ENCODE data around the gene TBL1X. TPM values are rescaled to one million over a fixed set of nuclear protein-coding genes. Genes with fewer than 3 reads are reported as not detected.

Gene TBL1X
- total and polyA plus RNA-seq, 2 donors = 19.8 to 26.1 TPM

- Histone ChIP-seq H3K27ac (ENCODE audit: low read depth) (no peak overlapping the region), H3K4me3 (ENCODE audit: low read depth, low read length) (no peak overlapping the region), H3K36me3 (ENCODE audit: insufficient read depth) (no peaks in the 10 kb centered on the region), H3K4me1 (ENCODE audit: insufficient read depth) (no peaks in the 10 kb centered on the region)
- no peak for DNase-seq (ENCODE audit: extremely low spot score)
- 92% methylated on average over 9 of the region's 9 CpGs for WGBS
Measured at GRCh38 chrX:9577555-9577954, 112.7 kb downstream of the TBL1X start.

- Histone ChIP-seq H3K4me1 (ENCODE audit: insufficient read depth) (no peaks in the 10 kb centered on the region), H3K27ac (ENCODE audit: low read depth) (no peak overlapping the region), H3K36me3 (ENCODE audit: insufficient read depth) (no peaks in the 10 kb centered on the region), H3K4me3 (ENCODE audit: low read depth, low read length) (no peak overlapping the region)
- no peak for DNase-seq (ENCODE audit: extremely low spot score)
- WGBS = 80% methylated on average over 20 of the region's 20 CpGs
Measured at GRCh38 chrX:9578083-9578779, 113.4 kb downstream of the TBL1X start.

GRCh38 chrX:9581771-9582385, 117.0 kb downstream of the TBL1X start:
- Histone ChIP-seq H3K36me3 (ENCODE audit: insufficient read depth) (no peaks in the 10 kb centered on the region), H3K27ac (ENCODE audit: low read depth) (no peak overlapping the region), H3K4me3 (ENCODE audit: low read depth, low read length) (no peak overlapping the region), H3K4me1 (ENCODE audit: insufficient read depth) (no peaks in the 10 kb centered on the region)
- 48% methylated on average over 8 of the region's 8 CpGs for WGBS
- no peak for DNase-seq (ENCODE audit: extremely low spot score)

- no peaks in the 10 kb centered on the region for H3K4me1 ChIP-seq (ENCODE audit: insufficient read depth)
- H3K27ac ChIP-seq (ENCODE audit: low read depth) = no peak overlapping the region
- H3K4me3 ChIP-seq (ENCODE audit: low read depth, low read length) = no peak overlapping the region
- H3K36me3 ChIP-seq (ENCODE audit: insufficient read depth) = no peaks in the 10 kb centered on the region
- DNase-seq (ENCODE audit: extremely low spot score) = no peak
- WGBS = 85% methylated on average over 3 of the region's 3 CpGs
Measured at GRCh38 chrX:9582956-9583355, 118.1 kb downstream of the TBL1X start.

- no peak overlapping the region for H3K4me3 ChIP-seq (ENCODE audit: low read depth, low read length)
- no peak overlapping the region for H3K27ac ChIP-seq (ENCODE audit: low read depth)
- no peak for DNase-seq (ENCODE audit: extremely low spot score)
- 82% methylated on average over 14 of the region's 14 CpGs for WGBS
- H3K4me1 ChIP-seq (ENCODE audit: insufficient read depth) = no peaks in the 10 kb centered on the region
- H3K36me3 ChIP-seq (ENCODE audit: insufficient read depth) = no peaks in the 10 kb centered on the region
Measured at GRCh38 chrX:9586992-9587392, 122.1 kb downstream of the TBL1X start.

- no peak overlapping the region for H3K27ac ChIP-seq (ENCODE audit: low read depth)
- DNase-seq (ENCODE audit: extremely low spot score) = no peak
- WGBS = 84% methylated on average over 9 of the region's 9 CpGs
- no peaks in the 10 kb centered on the region for H3K36me3 ChIP-seq (ENCODE audit: insufficient read depth)
- no peaks in the 10 kb centered on the region for H3K4me1 ChIP-seq (ENCODE audit: insufficient read depth)
- no peak overlapping the region for H3K4me3 ChIP-seq (ENCODE audit: low read depth, low read length)
Measured at GRCh38 chrX:9587642-9588041, 122.8 kb downstream of the TBL1X start.

GRCh38 chrX:9591496-9591895, 126.6 kb downstream of the TBL1X start:
- no peak overlapping the region for H3K4me3 ChIP-seq (ENCODE audit: low read depth, low read length)
- DNase-seq (ENCODE audit: extremely low spot score) = no peak
- WGBS = 94% methylated on average over 2 of the region's 2 CpGs
- no peaks in the 10 kb centered on the region for H3K4me1 ChIP-seq (ENCODE audit: insufficient read depth)
- H3K27ac ChIP-seq (ENCODE audit: low read depth) = no peak overlapping the region
- H3K36me3 ChIP-seq (ENCODE audit: insufficient read depth) = no peaks in the 10 kb centered on the region

- Histone ChIP-seq H3K4me3 (ENCODE audit: low read depth, low read length) (no peak overlapping the region), H3K27ac (ENCODE audit: low read depth) (no peak overlapping the region), H3K36me3 (ENCODE audit: insufficient read depth) (no peaks in the 10 kb centered on the region), H3K4me1 (ENCODE audit: insufficient read depth) (no peaks in the 10 kb centered on the region)
- DNase-seq (ENCODE audit: extremely low spot score) = no peak
- WGBS = 96% methylated on average over 9 of the region's 9 CpGs
Measured at GRCh38 chrX:9593756-9594155, 128.9 kb downstream of the TBL1X start.

GRCh38 chrX:9595174-9595573, 130.3 kb downstream of the TBL1X start:
- no peak for DNase-seq (ENCODE audit: extremely low spot score)
- H3K4me1 ChIP-seq (ENCODE audit: insufficient read depth) = no peaks in the 10 kb centered on the region
- no peak overlapping the region for H3K27ac ChIP-seq (ENCODE audit: low read depth)
- no peaks in the 10 kb centered on the region for H3K36me3 ChIP-seq (ENCODE audit: insufficient read depth)
- H3K4me3 ChIP-seq (ENCODE audit: low read depth, low read length) = no peak overlapping the region
- 59% methylated on average over 5 of the region's 5 CpGs for WGBS

- Histone ChIP-seq H3K36me3 (ENCODE audit: insufficient read depth) (no peaks in the 10 kb centered on the region), H3K27ac (ENCODE audit: low read depth) (no peak overlapping the region), H3K4me3 (ENCODE audit: low read depth, low read length) (no peak overlapping the region), H3K4me1 (ENCODE audit: insufficient read depth) (no peaks in the 10 kb centered on the region)
- no peak for DNase-seq (ENCODE audit: extremely low spot score)
- 86% methylated on average over 3 of the region's 3 CpGs for WGBS
Measured at GRCh38 chrX:9596837-9597236, 132.0 kb downstream of the TBL1X start.

- H3K4me1 ChIP-seq (ENCODE audit: insufficient read depth) = no peaks in the 10 kb centered on the region
- WGBS = 83% methylated on average over 13 of the region's 13 CpGs
- DNase-seq (ENCODE audit: extremely low spot score) = no peak
- H3K27ac ChIP-seq (ENCODE audit: low read depth) = no peak overlapping the region
- no peaks in the 10 kb centered on the region for H3K36me3 ChIP-seq (ENCODE audit: insufficient read depth)
- no peak overlapping the region for H3K4me3 ChIP-seq (ENCODE audit: low read depth, low read length)
Measured at GRCh38 chrX:9597361-9598035, 132.6 kb downstream of the TBL1X start.

GRCh38 chrX:9598344-9598743, 133.5 kb downstream of the TBL1X start:
- Histone ChIP-seq H3K4me1 (ENCODE audit: insufficient read depth) (no peaks in the 10 kb centered on the region), H3K4me3 (ENCODE audit: low read depth, low read length) (no peak overlapping the region), H3K27ac (ENCODE audit: low read depth) (no peak overlapping the region), H3K36me3 (ENCODE audit: insufficient read depth) (no peaks in the 10 kb centered on the region)
- WGBS = 59% methylated on average over 7 of the region's 7 CpGs
- no peak for DNase-seq (ENCODE audit: extremely low spot score)

- H3K4me1 ChIP-seq (ENCODE audit: insufficient read depth) = no peaks in the 10 kb centered on the region
- 74% methylated on average over 17 of the region's 17 CpGs for WGBS
- H3K36me3 ChIP-seq (ENCODE audit: insufficient read depth) = no peaks in the 10 kb centered on the region
- H3K27ac ChIP-seq (ENCODE audit: low read depth) = no peak overlapping the region
- no peak overlapping the region for H3K4me3 ChIP-seq (ENCODE audit: low read depth, low read length)
- DNase-seq (ENCODE audit: extremely low spot score) = no peak
Measured at GRCh38 chrX:9604111-9604907, 139.5 kb downstream of the TBL1X start.

Measured in urinary bladder (tissue), 4 donors.